CD14-positive monocyte (primary cell): ENCODE data around the gene DDX31. TPM values are rescaled to one million over a fixed set of nuclear protein-coding genes. Genes with fewer than 3 reads are reported as not detected.
A peak's percentile ranks its signal among the peaks of the same experiment; 100 is the strongest.

Experiments used
- DNase-seq, 3 donors: peaks; one replicate each; pipeline ENCODE4 v3.0.0-alpha.2; 2011 to 2022
- H2AFZ ChIP-seq: 2 replicates; pipeline ENCODE4 v1.6.0; 2012; ENCODE audit warnings: mild to moderate bottlenecking, low read depth, low read length, inconsistent platforms; ENCODE audit not compliant: insufficient read depth, poor library complexity, severe bottlenecking
- H3K27ac ChIP-seq, 2 donors: 1 replicate in 1 of 2; 2 replicates in 1 of 2; pipeline ENCODE4 v1.5.1; 2012 to 2013; ENCODE audit warnings: low read length in 2 of 2, control low read depth in 1 of 2, inconsistent platforms in 1 of 2, low read depth in 1 of 2, mild to moderate bottlenecking in 1 of 2
- H3K27me3 ChIP-seq, 2 donors: one replicate each; pipeline versions ENCODE4 v1.6.0 to v1.6.1; 2011 to 2013; ENCODE audit warnings: low read length in 2 of 2; ENCODE audit not compliant: control insufficient read depth in 2 of 2, insufficient read depth in 2 of 2
- H3K36me3 ChIP-seq, 2 donors: replicated peaks in 1 of 2; 1 replicate in 1 of 2; 2 replicates in 1 of 2; pipeline versions ENCODE4 v1.5.1 to v1.6.1; 2012 to 2013; ENCODE audit warnings: low read length in 2 of 2, control low read depth in 1 of 2, inconsistent platforms in 1 of 2, mild to moderate bottlenecking in 1 of 2; ENCODE audit not compliant: insufficient read depth in 2 of 2, control insufficient read depth in 1 of 2
- H3K4me1 ChIP-seq, 2 donors: 1 replicate in 1 of 2; 2 replicates in 1 of 2; pipeline versions ENCODE4 v1.5.1 to v1.6.1; 2012 to 2013; ENCODE audit warnings: low read length in 2 of 2, control low read depth in 1 of 2, inconsistent platforms in 1 of 2, mild to moderate bottlenecking in 1 of 2, moderate library complexity in 1 of 2; ENCODE audit not compliant: insufficient read depth in 2 of 2, control insufficient read depth in 1 of 2
- H3K4me2 ChIP-seq: replicated peaks from 2 replicates; pipeline ENCODE3; 2012; ENCODE audit warnings: low read length, moderate library complexity, mild to moderate bottlenecking; ENCODE audit not compliant: poor library complexity, severe bottlenecking; ENCODE audit errors: extremely low read depth
- H3K4me3 ChIP-seq, 3 experiments: fragments of 200-600 bp in 1 of 3; sonication (generic) in 1 of 3; replicated peaks in 1 of 3; 1 replicate in 2 of 3; 2 replicates in 1 of 3; pipeline ENCODE4 v1.5.1; 2011 to 2013; ENCODE audit warnings: low read length in 3 of 3, mild to moderate bottlenecking in 3 of 3, control low read depth in 2 of 3, low read depth in 2 of 3, inconsistent platforms in 1 of 3, moderate library complexity in 1 of 3
- H3K79me2 ChIP-seq: 2 replicates; pipeline ENCODE4 v1.6.0; 2012; ENCODE audit warnings: mild to moderate bottlenecking, control low read depth, inconsistent platforms, low read length, moderate library complexity; ENCODE audit not compliant: insufficient read depth
- H3K9ac ChIP-seq: 2 replicates; pipeline ENCODE4 v1.6.0; 2017; ENCODE audit warnings: low read length, mild to moderate bottlenecking; ENCODE audit not compliant: insufficient read depth, poor library complexity, severe bottlenecking
- H3K9me3 ChIP-seq, 2 donors: replicated peaks in 1 of 2; 1 replicate in 1 of 2; 2 replicates in 1 of 2; pipeline versions ENCODE4 v1.5.1 to v1.6.1; 2012 to 2013; ENCODE audit warnings: low read length in 2 of 2, control low read depth in 1 of 2; ENCODE audit not compliant: control insufficient read depth in 1 of 2, insufficient read depth in 1 of 2
- H4K20me1 ChIP-seq: 2 replicates; pipeline ENCODE4 v1.6.0; 2012; ENCODE audit warnings: mild to moderate bottlenecking, low read length, control low read depth, moderate library complexity; ENCODE audit not compliant: insufficient read depth
- H3K27ac Mint-ChIP-seq, 7 donors: one replicate each; pipeline ENCODE4 v1.8.0; 2020; ENCODE audit warnings: mild to moderate bottlenecking in 7 of 7, mixed read lengths in 7 of 7, moderate library complexity in 6 of 7, inconsistent platforms in 2 of 7
- H3K27me3 Mint-ChIP-seq, 3 donors: one replicate each; pipeline ENCODE4 v1.8.0; 2021 to 2022; ENCODE audit warnings: low read depth in 3 of 3, mild to moderate bottlenecking in 3 of 3, mixed read lengths in 3 of 3, moderate library complexity in 3 of 3, inconsistent platforms in 1 of 3
- H3K36me3 Mint-ChIP-seq, 2 donors: one replicate each; pipeline ENCODE4 v1.8.0; 2020; ENCODE audit warnings: mixed read lengths in 2 of 2, inconsistent platforms in 1 of 2, mild to moderate bottlenecking in 1 of 2
- H3K4me1 Mint-ChIP-seq: one replicate; pipeline ENCODE4 v1.8.0; 2020; ENCODE audit warnings: mild to moderate bottlenecking, mixed read lengths
- H3K4me3 Mint-ChIP-seq, 2 donors: one replicate each; pipeline ENCODE4 v1.8.0; 2020; ENCODE audit warnings: mild to moderate bottlenecking in 2 of 2, mixed read lengths in 2 of 2, moderate library complexity in 1 of 2
- H3K9me3 Mint-ChIP-seq, 7 donors: one replicate each; pipeline ENCODE4 v1.8.0; 2020 to 2022; ENCODE audit warnings: mixed read lengths in 7 of 7, mild to moderate bottlenecking in 6 of 7, moderate library complexity in 6 of 7, inconsistent platforms in 2 of 7
- CTCF ChIP-seq: fragments of 200-600 bp; IDR thresholded peaks from one replicate; pipeline ENCODE4 v1.8.0; 2022; ENCODE audit warnings: antibody characterized with exemption, mild to moderate bottlenecking
- WGBS: methylation state at CpG from one replicate; pipeline ENCODE4 v1.1.5; 2013; ENCODE audit warnings: missing lambda C conversion rate; ENCODE audit not compliant: insufficient coverage; 5-methylcytosine and 5-hydroxymethylcytosine counted together
- intact Hi-C, 2 donors: fragments of 100-400 bp; cut with micrococcal nuclease; formaldehyde crosslinking; loops; one replicate each; pipeline versions ENCODE4 v1.15.0 to v1.15.1; 2023
- polyA plus RNA-seq, 3 donors: library from polyadenylated mRNA; depleted of rRNA in 1 of 3; unstranded in 2 of 3; stranded (reverse) in 1 of 3; fragments of 300-500 nt in 2 of 3; fragments of >200 nt in 1 of 3; fragmentation: Illumina TruSeq in 2 of 3; gene quantifications; 1 replicate in 2 of 3; 2 replicates in 1 of 3; pipeline ENCODE4 v1.2.3, GENCODE V29; 2012 to 2021

The DDX31 gene
- polyA plus RNA-seq, 3 donors = 1.1 to 4.2 (median 1.5) TPM

DNA sequence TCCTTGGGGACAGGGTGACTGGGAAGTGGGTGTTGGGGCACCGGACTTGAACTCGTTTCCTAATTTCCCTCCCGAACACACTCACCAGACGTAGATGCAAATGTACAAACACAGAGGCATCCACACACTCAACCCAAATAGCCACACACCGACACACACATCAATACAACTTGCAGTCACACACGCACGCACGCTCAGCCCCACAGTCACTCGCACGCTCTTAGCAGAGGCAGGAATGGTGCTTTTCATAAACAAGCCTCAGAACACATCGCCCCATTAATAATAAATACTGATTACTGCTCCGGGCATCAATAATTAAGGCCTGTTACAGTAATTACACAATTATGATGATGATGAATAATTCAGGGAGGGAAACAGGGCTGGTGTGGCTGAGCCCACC is 81.7 kb downstream of the DDX31 start:
- Histone ChIP-seq H4K20me1 (no peaks in the 10 kb centered on the region), H3K4me1 (no peaks in the 10 kb centered on the region), H3K36me3 (no peaks in the 10 kb centered on the region), H3K4me2 (no peak overlapping the region), H3K27ac (no peak overlapping the region), H2AFZ (no peak overlapping the region), H3K9me3 (peaks cover 0 to 33% of the 10 kb centered on the region in 2 donors), H3K4me3 (no peak overlapping the region), H3K79me2 (no peaks in the 10 kb centered on the region), H3K9ac (no peak overlapping the region), H3K27me3 (peaks cover 78 to 90% of the 10 kb centered on the region in 2 donors)
- H3K4me1 Mint-ChIP-seq = peaks cover 9% of the 10 kb centered on the region
- peaks cover 0 to 34% (median 6%) of the 10 kb centered on the region in 7 donors for H3K9me3 Mint-ChIP-seq
- no peak overlapping the region for H3K27ac Mint-ChIP-seq
- no peak for TF ChIP-seq CTCF
- WGBS = 16% methylated on average over 3 of the region's 12 CpGs
- H3K4me3 Mint-ChIP-seq = peak overlapping the region in 1 of 2 donors; percentile 67
- H3K36me3 Mint-ChIP-seq = peaks cover 3 to 11% of the 10 kb centered on the region in 2 donors
- intact Hi-C loops = no loop called here
- no peak for DNase-seq
- H3K27me3 Mint-ChIP-seq = peaks cover 82 to 93% (median 88%) of the 10 kb centered on the region in 3 donors

- H3K27ac ChIP-seq = no peak overlapping the region
- no peaks in the 10 kb centered on the region for H3K79me2 ChIP-seq
- H3K27me3 ChIP-seq = peaks cover 82 to 95% of the 10 kb centered on the region in 2 donors
- no peaks in the 10 kb centered on the region for H3K36me3 ChIP-seq
- Mint-ChIP-seq H3K36me3 (peaks cover 3 to 9% of the 10 kb centered on the region in 2 donors), H3K27me3 (peaks cover 87 to 98% (median 93%) of the 10 kb centered on the region in 3 donors), H3K27ac (no peak overlapping the region), H3K4me3 (peak overlapping the region in 1 of 2 donors; percentile 46), H3K4me1 (peaks cover 9% of the 10 kb centered on the region), H3K9me3 (peaks cover 0 to 34% (median 6%) of the 10 kb centered on the region in 7 donors)
- TF ChIP-seq CTCF = no peak
- no peaks in the 10 kb centered on the region for H4K20me1 ChIP-seq
- H3K4me3 ChIP-seq = no peak overlapping the region
- no peak overlapping the region for H3K4me2 ChIP-seq
- H3K9me3 ChIP-seq = peaks cover 0 to 38% of the 10 kb centered on the region in 2 donors
- H2AFZ ChIP-seq = no peak overlapping the region
- intact Hi-C loops = no loop called here
- no peak overlapping the region for H3K9ac ChIP-seq
- WGBS = 14% methylated on average over 6 of the region's 6 CpGs
- no peak for DNase-seq
- no peaks in the 10 kb centered on the region for H3K4me1 ChIP-seq
These were observed 82.2 kb downstream of the DDX31 start for GRCh38 chr9:132587592-132587955.
